ENCODE data around the gene OMG.

OMG gene

DNA sequence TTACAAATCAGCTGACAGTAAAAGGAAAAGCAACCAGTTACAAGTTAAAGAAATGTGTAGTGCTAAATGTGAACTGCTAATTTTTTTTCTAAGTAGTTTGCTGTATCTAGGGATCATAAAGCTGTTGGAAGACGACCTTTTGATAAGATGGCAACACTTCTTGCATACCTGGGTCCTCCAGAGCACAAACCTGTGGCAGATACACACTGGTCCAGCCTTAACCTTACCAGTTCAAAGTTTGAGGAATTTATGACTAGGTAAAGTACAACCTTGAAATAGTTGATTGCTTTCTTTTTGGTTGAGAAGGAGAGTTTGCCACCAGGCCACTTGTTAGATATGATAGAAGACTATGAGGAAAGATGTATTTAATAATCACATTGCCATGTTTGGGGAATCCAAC is 35.4 kb downstream of the OMG start:
- Histone ChIP-seq H3K4me1 (ENCODE audit: insufficient read depth, low read length) (no peaks in the 10 kb centered on the region), H3K4me3 (ENCODE audit: low read depth in 1 of 2, low read length in 2 of 2) (no peak overlapping the region), H3K27me3 (ENCODE audit: insufficient read depth, low read length, poor library complexity) (no peaks in the 10 kb centered on the region), H4K20me1 (ENCODE audit: insufficient read depth, low read length) (no peaks in the 10 kb centered on the region), H3K4me2 (ENCODE audit: insufficient read depth, low read length) (no peak overlapping the region), H3K27ac (ENCODE audit: low read length) (no peak overlapping the region), H2AFZ (ENCODE audit: low read depth, low read length) (no peak overlapping the region), H3K79me2 (ENCODE audit: insufficient read depth, low read length) (no peaks in the 10 kb centered on the region), H3K9ac (ENCODE audit: low read depth, low read length) (no peak overlapping the region), H3K9me3 (ENCODE audit: insufficient read depth, low read length, severe bottlenecking) (no peaks in the 10 kb centered on the region), H3K36me3 (ENCODE audit: insufficient read depth, low read length) (peaks cover 52% of the 10 kb centered on the region)
- no peak for TF ChIP-seq EZH2 (IDR thresholded peaks at IDR 0.05; ENCODE audit: borderline replicate concordance, low read depth, low read length, severe bottlenecking)
- TF ChIP-seq, protein P1, sequence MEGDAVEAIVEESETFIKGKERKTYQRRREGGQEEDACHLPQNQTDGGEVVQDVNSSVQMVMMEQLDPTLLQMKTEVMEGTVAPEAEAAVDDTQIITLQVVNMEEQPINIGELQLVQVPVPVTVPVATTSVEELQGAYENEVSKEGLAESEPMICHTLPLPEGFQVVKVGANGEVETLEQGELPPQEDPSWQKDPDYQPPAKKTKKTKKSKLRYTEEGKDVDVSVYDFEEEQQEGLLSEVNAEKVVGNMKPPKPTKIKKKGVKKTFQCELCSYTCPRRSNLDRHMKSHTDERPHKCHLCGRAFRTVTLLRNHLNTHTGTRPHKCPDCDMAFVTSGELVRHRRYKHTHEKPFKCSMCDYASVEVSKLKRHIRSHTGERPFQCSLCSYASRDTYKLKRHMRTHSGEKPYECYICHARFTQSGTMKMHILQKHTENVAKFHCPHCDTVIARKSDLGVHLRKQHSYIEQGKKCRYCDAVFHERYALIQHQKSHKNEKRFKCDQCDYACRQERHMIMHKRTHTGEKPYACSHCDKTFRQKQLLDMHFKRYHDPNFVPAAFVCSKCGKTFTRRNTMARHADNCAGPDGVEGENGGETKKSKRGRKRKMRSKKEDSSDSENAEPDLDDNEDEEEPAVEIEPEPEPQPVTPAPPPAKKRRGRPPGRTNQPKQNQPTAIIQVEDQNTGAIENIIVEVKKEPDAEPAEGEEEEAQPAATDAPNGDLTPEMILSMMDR (IDR thresholded peaks at IDR 0.05; ENCODE audit: borderline replicate concordance, extremely low read depth, low read length, poor library complexity, severe bottlenecking): no peak
- no peak for DNase-seq
- no peak for ATAC-seq (ENCODE audit: insufficient read depth, low read depth)

DNA sequence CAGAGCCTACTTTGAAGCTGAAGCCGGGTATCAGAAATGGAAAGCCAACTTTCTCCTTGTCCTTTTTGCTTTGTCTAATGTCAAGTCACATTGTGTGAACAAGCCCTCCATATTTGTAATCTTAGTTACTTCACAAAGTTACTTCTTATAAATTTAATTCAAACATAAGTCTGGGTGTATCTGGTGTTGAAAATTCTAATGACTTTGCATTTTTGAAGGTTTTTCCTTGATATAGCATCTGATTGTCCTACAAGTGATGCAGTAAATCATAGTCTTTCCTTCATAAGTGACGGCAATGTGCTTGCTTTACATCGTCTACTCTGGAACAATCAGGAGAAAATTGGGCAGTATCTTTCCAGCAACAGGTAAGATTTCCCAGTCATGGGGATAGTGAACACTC is 36.9 kb downstream of the OMG start:
- no peak for DNase-seq
- H3K9me3 ChIP-seq (ENCODE audit: insufficient read depth, low read length, severe bottlenecking): no peaks in the 10 kb centered on the region
- H3K4me1 ChIP-seq (ENCODE audit: insufficient read depth, low read length): no peaks in the 10 kb centered on the region
- no peaks in the 10 kb centered on the region for H3K27me3 ChIP-seq (ENCODE audit: insufficient read depth, low read length, poor library complexity)
- TF ChIP-seq, protein P1 (IDR thresholded peaks at IDR 0.05; ENCODE audit: borderline replicate concordance, extremely low read depth, low read length, poor library complexity, severe bottlenecking): no peak
- TF ChIP-seq EZH2 (IDR thresholded peaks at IDR 0.05; ENCODE audit: borderline replicate concordance, low read depth, low read length, severe bottlenecking): no peak
- H3K4me3 ChIP-seq (ENCODE audit: low read depth in 1 of 2, low read length in 2 of 2): no peak overlapping the region
- ATAC-seq (ENCODE audit: insufficient read depth, low read depth): no peak
- H3K27ac ChIP-seq (ENCODE audit: low read length): no peak overlapping the region
- H4K20me1 ChIP-seq (ENCODE audit: insufficient read depth, low read length): no peaks in the 10 kb centered on the region
- H2AFZ ChIP-seq (ENCODE audit: low read depth, low read length): no peak overlapping the region
- H3K79me2 ChIP-seq (ENCODE audit: insufficient read depth, low read length): no peaks in the 10 kb centered on the region
- H3K4me2 ChIP-seq (ENCODE audit: insufficient read depth, low read length): no peak overlapping the region
- H3K36me3 ChIP-seq (ENCODE audit: insufficient read depth, low read length): peaks cover 38% of the 10 kb centered on the region
- H3K9ac ChIP-seq (ENCODE audit: low read depth, low read length): no peak overlapping the region

DNA sequence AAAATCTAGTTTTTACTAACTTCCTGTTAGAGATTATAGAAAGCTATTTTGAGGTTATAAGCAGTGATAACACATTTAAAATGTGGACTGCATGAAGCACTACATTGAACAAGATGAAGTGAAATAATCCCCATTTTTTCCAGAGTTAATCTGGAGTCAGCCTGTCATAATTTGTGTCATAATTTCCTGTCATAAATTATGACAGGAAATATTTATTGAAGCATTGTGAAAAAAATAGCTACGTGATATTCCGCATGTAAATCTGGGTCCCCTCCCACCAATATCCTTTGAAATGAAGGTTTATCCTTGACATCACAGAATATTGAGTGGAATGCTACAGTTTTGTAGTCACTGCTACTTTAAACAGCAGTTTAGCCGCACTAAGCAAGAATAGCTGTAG is 40.1 kb downstream of the OMG start:
- TF ChIP-seq, protein P1 (IDR thresholded peaks at IDR 0.05; ENCODE audit: borderline replicate concordance, extremely low read depth, low read length, poor library complexity, severe bottlenecking): no peak
- no peak for TF ChIP-seq EZH2 (IDR thresholded peaks at IDR 0.05; ENCODE audit: borderline replicate concordance, low read depth, low read length, severe bottlenecking)
- no peak overlapping the region for H3K4me2 ChIP-seq (ENCODE audit: insufficient read depth, low read length)
- ATAC-seq (ENCODE audit: insufficient read depth, low read depth): no peak
- H3K9ac ChIP-seq (ENCODE audit: low read depth, low read length): no peak overlapping the region
- H3K79me2 ChIP-seq (ENCODE audit: insufficient read depth, low read length): no peaks in the 10 kb centered on the region
- no peaks in the 10 kb centered on the region for H3K9me3 ChIP-seq (ENCODE audit: insufficient read depth, low read length, severe bottlenecking)
- peaks cover 26% of the 10 kb centered on the region; the same call in 1 of the 2 replicates for H3K36me3 ChIP-seq (ENCODE audit: insufficient read depth, low read length)
- no peak overlapping the region for H3K4me3 ChIP-seq (ENCODE audit: low read depth in 1 of 2, low read length in 2 of 2)
- H4K20me1 ChIP-seq (ENCODE audit: insufficient read depth, low read length): no peaks in the 10 kb centered on the region
- DNase-seq: no peak
- H3K27me3 ChIP-seq (ENCODE audit: insufficient read depth, low read length, poor library complexity): no peaks in the 10 kb centered on the region
- H3K27ac ChIP-seq (ENCODE audit: low read length): no peak overlapping the region
- H3K4me1 ChIP-seq (ENCODE audit: insufficient read depth, low read length): no peaks in the 10 kb centered on the region
- no peak overlapping the region for H2AFZ ChIP-seq (ENCODE audit: low read depth, low read length)

DNA sequence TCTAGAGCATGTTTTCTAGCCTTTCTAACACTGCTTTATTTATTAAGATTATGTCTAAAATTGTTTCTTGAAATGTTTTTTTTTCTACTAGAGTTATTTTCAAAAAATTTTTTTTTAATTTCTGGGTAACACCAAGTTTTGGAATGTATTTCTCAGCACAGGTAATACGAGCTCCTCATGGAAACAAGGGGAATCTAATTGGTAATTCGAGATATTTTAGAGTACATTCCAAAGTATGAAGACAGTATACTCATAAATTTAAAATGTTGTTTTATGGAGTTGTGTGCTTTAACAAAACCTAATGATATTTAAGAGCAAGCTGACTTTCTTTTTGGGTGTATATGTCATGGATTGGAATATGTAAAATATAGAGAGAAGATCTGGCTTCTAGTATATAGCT is 42.4 kb downstream of the OMG start:
- no peak overlapping the region for H2AFZ ChIP-seq (ENCODE audit: low read depth, low read length)
- H3K9ac ChIP-seq (ENCODE audit: low read depth, low read length): no peak overlapping the region

More for the DNA sequence above, 42.4 kb downstream of the OMG start:
- Histone ChIP-seq H3K27me3 (ENCODE audit: insufficient read depth, low read length, poor library complexity) (no peaks in the 10 kb centered on the region), H3K4me2 (ENCODE audit: insufficient read depth, low read length) (no peak overlapping the region), H3K4me3 (ENCODE audit: low read depth in 1 of 2, low read length in 2 of 2) (no peak overlapping the region), H3K27ac (ENCODE audit: low read length) (no peak overlapping the region), H3K4me1 (ENCODE audit: insufficient read depth, low read length) (no peaks in the 10 kb centered on the region), H3K36me3 (ENCODE audit: insufficient read depth, low read length) (peaks cover 25% of the 10 kb centered on the region; the same call in 1 of the 2 replicates), H4K20me1 (ENCODE audit: insufficient read depth, low read length) (no peaks in the 10 kb centered on the region), H3K79me2 (ENCODE audit: insufficient read depth, low read length) (no peaks in the 10 kb centered on the region), H3K9me3 (ENCODE audit: insufficient read depth, low read length, severe bottlenecking) (no peaks in the 10 kb centered on the region)
- ATAC-seq (ENCODE audit: insufficient read depth, low read depth): no peak
- TF ChIP-seq, protein P1 (IDR thresholded peaks at IDR 0.05; ENCODE audit: borderline replicate concordance, extremely low read depth, low read length, poor library complexity, severe bottlenecking): no peak
- no peak for TF ChIP-seq EZH2 (IDR thresholded peaks at IDR 0.05; ENCODE audit: borderline replicate concordance, low read depth, low read length, severe bottlenecking)
- no peak for DNase-seq

All from DND-41 (cell line).